ENCODE results near the gene ATP5MC3.

The ATP5MC3 gene

DNA sequence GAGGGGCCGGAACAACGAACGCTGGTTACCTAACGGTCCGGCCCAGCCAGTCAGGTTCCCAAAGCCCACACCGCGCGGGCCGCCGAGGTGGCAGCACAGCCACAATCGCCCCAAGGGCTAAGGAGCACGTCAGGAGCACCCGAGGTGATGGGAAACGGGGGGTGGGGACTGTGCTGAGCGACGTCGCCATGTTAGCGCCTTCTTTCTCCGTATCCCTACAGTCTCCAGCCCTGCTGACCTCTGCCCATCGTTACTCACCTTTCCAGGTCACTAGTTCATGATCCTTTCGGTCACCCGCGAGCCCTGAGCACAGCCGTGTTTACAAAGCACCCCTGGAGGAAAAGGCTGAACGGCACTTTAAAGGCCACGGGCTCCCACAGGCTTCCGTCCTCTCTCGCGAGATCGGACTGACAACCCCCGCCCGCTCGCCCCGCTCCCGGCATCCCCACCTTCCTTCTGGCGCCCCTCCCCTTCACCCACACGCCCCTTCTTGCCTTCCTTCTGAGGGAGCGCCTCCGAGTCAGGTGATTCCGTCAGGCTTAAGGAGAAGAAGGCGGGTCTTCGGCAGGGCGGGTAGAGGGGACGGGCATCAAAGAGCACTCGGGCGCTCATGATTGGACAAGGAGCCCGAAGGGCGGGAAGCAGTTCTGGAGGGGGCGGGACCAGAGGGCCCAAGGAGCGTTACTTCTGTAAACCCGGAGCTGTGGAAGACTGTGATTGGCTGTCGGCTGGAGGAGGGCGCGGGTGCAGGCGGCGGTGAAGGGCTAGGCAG lies 13.5 kb downstream of the ATP5MC3 start, which contains the start of gene ATF2:
TSS of gene ATF2 (minus strand) at position 412 of the 772 bp plus-strand sequence. CDS start 31,760 bp downstream, outside the sequence.
- peak; percentile 100 for DNase-seq

DNA sequence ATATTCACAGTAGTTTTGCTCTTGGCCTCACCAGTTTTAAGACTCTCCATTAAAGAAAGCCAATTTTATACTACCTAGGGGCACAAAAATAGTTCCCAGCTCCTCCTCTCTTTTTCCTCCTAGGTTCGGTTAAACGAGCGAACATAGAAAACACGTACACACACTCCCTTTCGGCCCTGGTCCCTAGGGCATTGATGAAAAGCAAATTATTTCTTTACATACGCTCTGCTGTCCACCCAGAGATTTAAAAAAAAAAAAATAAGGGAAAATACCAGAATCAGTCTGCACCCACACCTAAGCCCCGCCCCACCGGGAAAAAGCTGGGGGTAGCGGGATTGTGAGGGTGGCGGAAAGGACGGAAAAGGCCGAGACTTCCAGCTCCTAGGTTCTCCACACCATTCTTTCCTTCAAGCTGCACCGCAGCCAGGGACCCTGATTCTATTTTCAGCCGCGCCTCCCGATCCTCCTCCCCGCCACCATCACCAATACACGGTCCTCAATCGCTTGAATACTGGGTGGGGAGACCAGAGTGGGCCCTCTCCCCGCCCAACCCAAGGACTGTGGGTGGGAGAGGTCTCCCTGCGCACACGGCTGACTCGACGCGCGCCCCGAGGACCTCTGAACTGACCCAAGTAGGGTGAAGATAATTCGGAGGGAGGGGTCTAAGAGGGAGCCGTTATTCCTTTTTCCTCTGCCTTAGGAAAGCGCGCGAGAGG lies 14.3 kb downstream of the ATP5MC3 start:
- DNase-seq: peak; percentile 60

DNA sequence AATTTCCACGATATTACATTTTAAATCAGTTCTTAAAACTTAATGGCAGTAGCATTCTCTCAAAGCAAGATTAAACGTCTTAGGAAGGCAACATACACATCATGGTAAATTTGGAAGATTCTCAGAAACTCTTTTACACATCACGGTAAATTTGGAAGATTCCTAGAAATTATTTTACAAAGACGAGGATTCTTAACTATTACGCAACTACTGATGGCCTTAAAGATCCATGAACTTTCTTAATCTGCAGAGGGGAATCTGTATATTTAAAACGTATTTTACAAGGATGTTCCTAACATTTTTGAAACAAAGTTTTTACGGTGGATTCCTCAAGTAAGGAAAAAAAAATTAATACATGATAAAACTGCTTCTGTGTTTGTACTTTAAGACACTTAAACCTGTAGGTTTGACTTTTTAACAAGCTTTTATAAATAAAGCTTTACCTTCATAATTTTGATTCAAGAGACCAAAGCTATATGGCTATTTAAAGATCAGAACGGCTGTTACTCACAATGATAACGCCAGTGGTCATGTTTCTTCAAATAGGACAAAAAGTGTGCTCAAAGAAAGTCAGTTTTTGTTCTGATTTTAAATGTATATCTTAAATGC lies 15.2 kb downstream of the ATP5MC3 start:
- DNase-seq: no peak

DNA sequence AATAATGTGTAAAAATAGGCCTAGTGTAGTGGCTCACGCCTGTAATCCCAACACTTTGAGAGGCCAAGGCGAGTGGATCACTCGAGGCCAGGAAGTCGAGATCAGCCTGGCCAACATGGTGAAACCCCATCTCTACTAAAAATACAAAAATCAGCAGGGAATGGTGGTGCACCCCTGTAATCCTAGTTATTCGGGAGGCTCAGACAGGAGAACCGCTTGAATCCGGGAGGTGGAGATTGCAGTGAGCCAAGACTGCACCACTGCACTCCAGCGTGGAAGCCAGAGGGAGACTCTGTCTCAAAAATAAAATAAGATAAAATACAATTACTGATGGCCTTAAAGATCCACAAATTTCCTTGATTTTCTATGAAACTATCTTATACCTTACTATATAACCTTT lies 17.3 kb downstream of the ATP5MC3 start:
- DNase-seq: no peak

DNA sequence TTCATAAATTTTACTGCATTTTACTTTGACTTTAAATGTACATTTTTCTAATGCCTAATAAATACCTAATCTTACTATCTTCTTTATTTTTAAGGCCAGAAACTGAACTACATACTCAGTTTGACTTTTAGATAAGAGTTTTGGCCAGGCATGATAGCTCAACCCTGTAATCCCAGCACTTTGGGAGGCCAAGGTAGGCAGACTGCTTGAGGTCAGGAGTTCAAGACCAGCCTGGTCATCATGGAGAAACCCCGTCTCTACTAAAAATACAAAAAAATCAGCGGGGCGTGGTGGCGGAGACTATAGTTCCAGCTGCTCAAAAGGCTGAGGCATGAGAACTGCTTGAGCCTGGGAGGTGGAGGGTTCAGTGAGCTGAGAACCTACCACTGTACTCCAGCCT lies 22.6 kb downstream of the ATP5MC3 start:
- no peak for DNase-seq

DNA sequence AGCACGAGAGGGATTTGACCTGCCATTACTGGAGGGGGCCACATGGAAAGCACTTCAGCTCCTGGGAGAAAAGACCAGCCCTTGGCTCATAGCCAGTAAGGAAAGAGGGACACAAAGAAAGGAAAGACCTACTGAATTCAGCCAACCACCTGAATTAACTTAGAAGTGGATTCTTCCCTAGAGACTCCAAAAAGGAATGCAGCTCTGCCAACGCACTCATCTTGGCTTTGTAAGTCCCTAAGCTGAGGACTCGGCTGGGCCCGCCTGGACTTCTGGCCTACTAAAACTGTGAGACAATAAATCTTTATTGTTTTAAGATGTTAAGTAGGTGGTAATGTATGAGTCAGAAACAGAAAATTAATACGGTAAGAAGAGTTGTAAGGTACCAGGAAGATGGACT lies 25.0 kb downstream of the ATP5MC3 start:
- no peak for DNase-seq

DNA sequence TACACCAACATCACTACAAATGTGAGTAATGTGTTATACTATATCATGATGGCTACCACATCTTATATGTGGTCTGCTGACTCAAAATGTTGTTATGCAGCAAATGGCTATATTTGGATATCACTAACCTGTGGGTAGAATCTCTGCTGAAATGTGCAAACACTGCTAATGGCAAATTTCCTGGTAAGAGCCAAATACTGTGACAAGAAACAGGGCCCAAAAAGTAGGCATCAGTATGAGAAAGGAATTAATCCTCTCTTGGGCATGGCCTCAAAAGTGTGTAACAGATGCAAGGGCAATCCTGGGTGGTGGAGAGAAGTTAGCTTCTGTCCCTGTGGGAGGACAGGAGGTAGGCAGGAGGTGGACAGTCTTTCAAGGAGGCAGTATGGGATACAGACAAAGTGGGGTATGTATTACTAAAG lies 26.8 kb downstream of the ATP5MC3 start:
- peak; percentile 81 for DNase-seq

DNA sequence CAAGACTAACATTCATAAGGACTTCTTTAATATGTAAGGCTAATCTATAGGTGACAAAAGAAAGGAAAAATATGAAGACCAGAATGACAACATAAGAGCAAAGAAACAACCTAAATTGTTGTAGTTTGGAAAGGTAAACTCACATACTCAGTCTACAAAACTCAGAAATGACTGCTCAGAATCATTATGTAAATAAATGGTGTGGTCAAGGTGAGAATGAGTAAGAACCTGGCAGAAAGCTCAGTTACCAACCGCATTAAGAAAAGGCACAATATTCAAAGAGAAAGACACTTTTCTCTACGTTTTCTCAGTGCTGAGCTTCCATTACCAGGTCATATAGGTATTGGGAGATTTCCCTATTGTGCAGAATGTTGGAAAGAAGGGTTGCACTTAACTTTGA lies 29.3 kb downstream of the ATP5MC3 start:
- no peak for DNase-seq

DNA sequence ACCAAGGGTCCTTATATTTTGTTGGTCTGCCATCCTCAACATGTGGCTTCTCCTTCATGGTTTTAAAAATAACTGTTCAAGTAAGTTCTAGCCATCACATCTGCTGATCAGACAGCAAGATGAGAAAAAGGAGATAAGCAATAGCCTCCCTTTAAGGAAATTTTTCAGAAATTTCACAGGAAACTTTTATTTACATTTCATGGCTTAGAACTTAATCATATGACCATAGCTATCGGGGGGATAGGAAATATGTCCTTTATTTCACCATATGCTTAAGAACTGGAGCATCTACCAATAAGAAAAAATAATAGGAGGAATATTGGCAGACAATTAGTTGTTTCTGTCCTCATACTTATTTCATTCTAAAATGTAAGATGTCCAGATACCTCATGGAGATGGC lies 29.7 kb downstream of the ATP5MC3 start:
- no peak for DNase-seq

DNA sequence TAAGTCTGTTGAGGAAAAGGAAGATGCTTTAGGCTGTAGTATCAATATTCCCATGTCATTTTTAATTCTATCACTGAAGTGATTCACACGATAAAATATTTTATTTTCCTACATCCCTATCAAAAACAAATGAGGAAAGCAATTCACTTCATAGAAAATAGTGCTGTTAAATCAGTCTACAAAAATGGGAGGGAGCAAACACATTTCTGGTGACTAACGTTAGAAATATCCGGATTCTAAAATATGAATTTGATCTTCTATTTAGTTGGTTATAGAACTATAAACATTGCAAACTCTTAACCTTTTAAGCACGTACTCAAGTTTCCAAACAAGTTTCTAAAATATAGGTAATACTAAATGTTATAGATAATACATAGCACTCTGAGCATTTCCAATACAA lies 34.3 kb downstream of the ATP5MC3 start:
- DNase-seq: peak; percentile 14

DNA sequence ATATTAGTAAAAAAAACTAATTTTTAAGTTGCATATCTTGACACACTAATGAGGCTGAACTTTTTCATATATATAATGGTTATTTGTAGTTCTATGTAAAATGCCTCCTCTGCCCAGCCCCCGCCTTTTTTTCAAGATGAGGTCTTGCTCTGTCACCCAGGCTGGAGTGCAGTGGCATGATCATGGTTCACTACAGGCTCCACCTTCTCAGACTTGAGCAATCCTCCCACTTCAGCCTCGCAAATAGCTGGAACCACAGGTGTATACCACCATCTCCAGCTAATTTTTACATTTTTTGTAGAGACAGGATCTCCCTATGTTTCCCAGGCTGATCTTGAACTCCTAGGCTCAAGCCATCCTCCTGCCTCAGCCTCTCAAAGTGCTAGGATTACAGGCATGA lies 37.8 kb downstream of the ATP5MC3 start:
- no peak for DNase-seq

DNA sequence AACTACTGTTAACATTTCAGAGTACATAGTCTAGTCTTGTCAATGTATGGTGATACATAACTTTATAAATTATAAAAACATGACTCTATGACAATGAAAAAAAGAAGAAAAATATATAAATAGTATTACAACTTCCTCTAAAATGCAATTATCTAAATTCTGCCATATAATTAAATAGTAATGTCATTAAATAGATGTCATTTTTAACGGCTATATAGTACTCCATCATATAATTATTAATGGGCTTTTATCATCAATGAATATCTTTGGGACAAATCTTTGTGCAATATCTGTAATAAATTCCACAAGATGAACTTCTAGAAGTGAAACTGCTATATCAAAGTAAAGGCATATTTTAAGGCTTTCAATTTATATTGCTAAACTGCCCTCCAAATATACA lies 38.3 kb downstream of the ATP5MC3 start:
- DNase-seq: no peak

DNA sequence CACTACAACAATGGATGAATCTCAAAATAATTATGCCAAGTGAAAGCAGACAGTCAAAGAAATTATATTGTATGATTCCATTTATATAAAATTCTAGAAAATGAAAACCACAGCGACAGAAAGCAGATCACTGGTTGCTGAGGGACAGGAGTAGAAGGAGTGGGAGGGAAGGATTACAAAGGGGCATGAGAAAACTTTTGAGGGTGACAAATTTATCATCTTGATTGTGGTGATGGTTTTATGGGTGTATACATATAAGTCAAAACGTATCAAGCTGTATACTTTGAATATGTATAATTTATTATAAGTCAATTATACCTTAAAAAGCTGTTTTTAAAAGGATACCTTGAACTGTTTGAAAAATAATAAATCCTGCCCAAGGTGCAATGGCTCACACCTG lies 41.2 kb downstream of the ATP5MC3 start:
- no peak for DNase-seq

DNA sequence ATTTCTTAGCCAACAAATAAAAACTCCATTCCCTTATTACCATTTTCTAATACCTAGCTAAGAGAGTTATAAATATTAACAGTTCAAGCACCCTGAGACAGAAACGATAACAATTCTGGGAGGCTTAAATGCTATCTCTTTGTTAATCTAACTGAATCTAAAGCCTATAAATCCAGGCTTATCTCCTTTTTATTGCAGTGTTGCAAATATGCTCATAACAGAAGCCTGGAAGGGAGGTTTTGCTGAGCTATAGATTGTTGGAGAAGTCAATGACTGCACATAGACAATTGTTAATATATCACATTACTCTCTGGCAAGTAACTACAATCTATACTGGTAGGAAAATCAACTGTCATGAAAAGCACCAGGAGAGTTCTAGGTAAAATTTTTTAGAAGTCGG lies 43.7 kb downstream of the ATP5MC3 start:
- no peak for DNase-seq

DNA sequence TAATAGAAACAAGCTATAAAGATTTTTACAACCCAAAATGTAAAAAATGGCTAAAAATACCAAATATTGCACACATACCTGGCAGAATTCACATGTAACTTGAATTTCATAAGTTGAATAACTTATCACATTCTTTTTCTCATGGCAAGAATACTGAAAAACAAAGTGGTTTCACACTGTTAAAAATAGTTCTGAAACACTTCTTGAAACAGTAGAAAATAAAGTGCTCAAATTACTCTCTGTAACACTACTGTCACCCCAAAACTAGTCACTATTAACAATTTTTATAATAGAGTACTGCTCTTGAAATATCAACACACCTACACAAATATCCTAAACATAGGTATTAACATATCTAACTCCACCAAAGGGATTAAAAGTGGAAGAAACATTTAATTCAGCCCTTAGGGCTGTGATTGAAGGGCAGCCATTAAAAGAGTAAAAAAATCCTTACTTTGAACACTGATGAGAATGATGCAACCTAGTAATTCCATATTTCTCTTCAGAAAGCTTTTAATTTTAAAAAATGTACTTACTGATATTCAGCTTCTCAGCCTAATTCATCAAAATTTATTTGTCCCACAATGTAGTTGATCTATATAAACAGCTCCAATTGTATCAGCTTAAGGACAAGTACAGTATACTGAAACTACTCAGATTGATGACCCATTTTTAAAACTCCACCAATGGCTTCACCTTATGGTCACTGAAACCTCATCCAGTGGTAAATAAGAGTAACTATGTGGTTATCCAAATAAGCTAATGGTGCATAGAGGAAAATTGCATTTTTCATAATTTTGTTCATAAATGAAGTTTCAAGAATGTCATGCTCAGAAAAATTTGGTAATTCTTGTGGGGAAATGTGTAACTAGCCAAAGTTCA lies 44.9 kb downstream of the ATP5MC3 start:
- DNase-seq: no peak

DNA sequence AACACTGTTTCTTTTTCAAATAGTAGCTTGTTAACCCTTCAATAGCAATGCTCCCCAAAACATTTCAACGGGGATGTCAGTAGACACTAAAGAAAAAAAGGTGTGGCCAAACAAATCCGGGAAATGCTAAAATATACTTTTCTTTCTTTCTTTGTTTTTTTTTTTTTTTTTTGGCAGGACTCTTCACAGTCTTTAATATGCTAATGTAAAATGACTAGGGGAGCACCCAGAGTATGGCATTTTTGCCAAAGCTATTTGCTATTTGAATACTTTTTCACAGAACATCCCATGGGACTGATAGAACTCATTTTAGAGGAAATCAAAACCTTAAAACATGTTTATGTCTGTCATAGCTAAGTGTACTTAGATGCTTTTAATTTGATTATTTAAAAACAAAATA lies 45.6 kb downstream of the ATP5MC3 start:
- DNase-seq: no peak

DNA sequence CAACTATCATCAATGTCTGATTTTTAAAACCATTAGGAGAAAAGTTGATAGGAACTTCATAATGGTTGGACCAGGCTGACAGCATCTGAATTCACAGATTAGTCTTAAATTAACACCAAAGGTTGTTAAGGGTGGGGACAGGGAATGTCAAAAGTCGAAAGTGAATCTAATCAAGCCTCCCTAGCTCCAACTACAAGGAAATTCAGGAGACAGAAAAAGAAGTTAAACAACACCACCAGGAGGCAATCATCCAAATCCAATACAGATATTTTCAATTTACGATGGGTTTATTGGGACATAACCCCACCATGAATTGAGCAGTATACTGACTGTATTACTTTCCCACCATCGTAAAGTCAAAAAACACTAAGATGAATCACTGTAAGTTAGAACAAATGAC lies 46.3 kb downstream of the ATP5MC3 start:
- DNase-seq: no peak

DNA sequence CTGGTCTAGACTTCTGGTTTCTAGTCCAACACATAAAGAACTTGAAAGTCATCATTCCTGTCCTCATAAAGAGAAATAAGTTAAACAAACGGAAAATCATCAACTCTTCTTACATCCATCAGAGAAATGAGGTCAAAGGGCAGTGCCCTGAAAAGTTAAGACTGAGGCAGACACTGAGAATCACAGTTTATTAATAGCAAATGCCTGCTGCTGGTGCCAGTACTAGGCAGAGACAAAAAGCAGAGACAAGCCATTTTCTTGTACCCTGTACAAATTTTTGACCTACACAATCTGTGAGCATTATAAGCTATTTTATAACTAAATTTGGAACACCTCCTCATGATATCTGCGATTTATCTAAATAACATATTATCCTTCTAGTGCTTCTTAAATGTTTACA lies 50.3 kb downstream of the ATP5MC3 start:
- no peak for DNase-seq

DNA sequence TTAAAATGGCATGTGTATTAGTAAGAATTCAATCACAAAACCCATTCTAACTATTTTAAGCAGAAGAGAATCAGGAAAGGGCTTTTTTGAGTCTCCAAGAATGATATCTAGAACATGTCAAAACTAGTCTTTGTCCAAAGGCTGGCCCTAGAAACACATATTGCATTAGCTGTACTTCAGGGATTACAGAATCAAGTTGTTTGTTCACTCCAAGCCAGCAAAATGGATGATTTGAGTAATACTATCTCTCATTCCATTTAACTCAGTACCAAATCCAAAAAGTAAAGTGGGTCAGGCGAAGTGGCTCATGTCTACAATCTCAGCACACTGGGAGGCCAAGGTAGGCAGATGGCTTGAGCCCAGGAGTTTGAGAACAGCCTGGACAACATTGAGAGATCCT lies 54.8 kb downstream of the ATP5MC3 start:
- no peak for DNase-seq
